ENCODE results near the gene MSRB1.

Gene MSRB1

DNA sequence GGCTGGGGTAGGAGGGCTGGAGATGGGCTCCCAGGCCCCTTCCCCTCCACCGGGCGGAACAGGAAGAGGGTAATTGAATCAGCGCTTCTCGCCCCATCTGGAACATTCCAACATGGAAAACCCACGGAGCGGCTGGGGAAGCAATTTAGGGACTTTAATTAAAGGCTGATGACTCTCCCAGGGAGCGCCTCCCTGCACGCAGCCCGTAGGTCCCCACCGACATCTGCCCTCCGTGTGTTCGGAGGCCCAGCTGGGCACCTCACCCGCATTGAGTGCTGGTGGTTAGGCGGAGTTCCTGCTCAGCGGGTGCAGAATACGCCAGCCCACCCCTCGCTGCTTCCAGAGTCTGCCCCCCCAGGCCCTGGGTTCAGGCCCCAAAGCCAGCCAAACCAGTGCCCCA is 34.8 kb downstream of the MSRB1 start:
- Histone ChIP-seq H3K9ac (ENCODE audit: low read length) (no peak overlapping the region), H2AFZ (ENCODE audit: low read length) (no peak overlapping the region), H3K9me2 (ENCODE audit: low read depth, low read length) (no peaks in the 10 kb centered on the region), H3K27ac (ENCODE audit: low read depth, low read length, poor library complexity, severe bottlenecking) (no peak overlapping the region), H3K4me3 (ENCODE audit: low read depth, low read length, poor library complexity, severe bottlenecking) (no peak overlapping the region), H3K27me3 (ENCODE audit: insufficient read depth, low read length) (no peaks in the 10 kb centered on the region), H3K4me2 (ENCODE audit: low read length) (no peak overlapping the region), H3F3A (ENCODE audit: insufficient read depth, low read length) (no peaks in the 10 kb centered on the region), H3K9me3 (ENCODE audit: low read length) (no peaks in the 10 kb centered on the region), H4K20me1 (ENCODE audit: insufficient read depth, low read length) (no peaks in the 10 kb centered on the region), H3K79me2 (ENCODE audit: insufficient read depth, low read length) (no peaks in the 10 kb centered on the region), H3K4me1 (ENCODE audit: insufficient read depth, low read length, severe bottlenecking) (no peaks in the 10 kb centered on the region), H3K36me3 (ENCODE audit: insufficient read depth, low read length) (no peaks in the 10 kb centered on the region)
- no peak for TF ChIP-seq EZH2 (IDR thresholded peaks at IDR 0.05; ENCODE audit: borderline replicate concordance, low read length)
- TF ChIP-seq, protein P1, sequence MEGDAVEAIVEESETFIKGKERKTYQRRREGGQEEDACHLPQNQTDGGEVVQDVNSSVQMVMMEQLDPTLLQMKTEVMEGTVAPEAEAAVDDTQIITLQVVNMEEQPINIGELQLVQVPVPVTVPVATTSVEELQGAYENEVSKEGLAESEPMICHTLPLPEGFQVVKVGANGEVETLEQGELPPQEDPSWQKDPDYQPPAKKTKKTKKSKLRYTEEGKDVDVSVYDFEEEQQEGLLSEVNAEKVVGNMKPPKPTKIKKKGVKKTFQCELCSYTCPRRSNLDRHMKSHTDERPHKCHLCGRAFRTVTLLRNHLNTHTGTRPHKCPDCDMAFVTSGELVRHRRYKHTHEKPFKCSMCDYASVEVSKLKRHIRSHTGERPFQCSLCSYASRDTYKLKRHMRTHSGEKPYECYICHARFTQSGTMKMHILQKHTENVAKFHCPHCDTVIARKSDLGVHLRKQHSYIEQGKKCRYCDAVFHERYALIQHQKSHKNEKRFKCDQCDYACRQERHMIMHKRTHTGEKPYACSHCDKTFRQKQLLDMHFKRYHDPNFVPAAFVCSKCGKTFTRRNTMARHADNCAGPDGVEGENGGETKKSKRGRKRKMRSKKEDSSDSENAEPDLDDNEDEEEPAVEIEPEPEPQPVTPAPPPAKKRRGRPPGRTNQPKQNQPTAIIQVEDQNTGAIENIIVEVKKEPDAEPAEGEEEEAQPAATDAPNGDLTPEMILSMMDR (IDR thresholded peaks at IDR 0.05; ENCODE audit: low read length): no peak

DNA sequence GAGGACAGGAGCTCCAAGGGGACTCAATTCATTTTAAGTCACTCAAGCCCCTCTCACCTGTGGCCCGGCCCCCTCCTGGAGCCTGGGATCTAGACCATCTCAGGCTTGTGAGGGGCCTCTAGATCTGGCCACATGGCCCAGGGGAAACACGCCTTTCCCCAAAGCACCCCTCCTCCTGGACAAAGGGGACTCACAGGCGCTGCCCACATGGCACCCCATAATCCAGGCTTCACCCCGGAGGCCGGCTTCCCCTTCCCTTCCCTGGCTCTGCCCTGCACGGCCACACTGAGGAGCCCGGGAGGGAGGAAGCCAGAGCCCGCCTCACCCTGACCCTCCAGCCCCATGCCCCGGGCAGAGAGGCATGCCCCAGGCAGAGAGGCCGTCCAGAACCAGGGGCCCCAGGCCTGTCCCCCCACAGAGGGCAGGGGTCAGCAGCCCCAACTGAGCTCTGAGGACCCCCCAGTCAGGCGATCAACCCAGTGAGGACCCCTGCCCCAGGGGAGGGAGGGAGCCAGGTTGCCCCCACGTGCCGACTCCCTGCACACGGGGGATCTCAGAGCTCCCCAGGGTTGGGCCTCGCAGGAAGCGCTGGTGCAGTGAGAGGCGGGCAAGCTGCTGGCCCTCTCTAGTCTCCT is 35.7 kb downstream of the MSRB1 start:
- Histone ChIP-seq H3K9ac (ENCODE audit: low read length) (no peak overlapping the region), H3F3A (ENCODE audit: insufficient read depth, low read length) (no peaks in the 10 kb centered on the region), H3K4me3 (ENCODE audit: low read depth, low read length, poor library complexity, severe bottlenecking) (no peak overlapping the region), H2AFZ (ENCODE audit: low read length) (no peak overlapping the region), H3K9me3 (ENCODE audit: low read length) (no peaks in the 10 kb centered on the region), H3K4me1 (ENCODE audit: insufficient read depth, low read length, severe bottlenecking) (no peaks in the 10 kb centered on the region), H3K27me3 (ENCODE audit: insufficient read depth, low read length) (no peaks in the 10 kb centered on the region), H4K20me1 (ENCODE audit: insufficient read depth, low read length) (no peaks in the 10 kb centered on the region), H3K4me2 (ENCODE audit: low read length) (no peak overlapping the region), H3K36me3 (ENCODE audit: insufficient read depth, low read length) (no peaks in the 10 kb centered on the region), H3K79me2 (ENCODE audit: insufficient read depth, low read length) (no peaks in the 10 kb centered on the region), H3K27ac (ENCODE audit: low read depth, low read length, poor library complexity, severe bottlenecking) (no peak overlapping the region), H3K9me2 (ENCODE audit: low read depth, low read length) (no peaks in the 10 kb centered on the region)
- TF ChIP-seq EZH2 (IDR thresholded peaks at IDR 0.05; ENCODE audit: borderline replicate concordance, low read length): no peak
- TF ChIP-seq, protein P1 (IDR thresholded peaks at IDR 0.05; ENCODE audit: low read length): no peak

DNA sequence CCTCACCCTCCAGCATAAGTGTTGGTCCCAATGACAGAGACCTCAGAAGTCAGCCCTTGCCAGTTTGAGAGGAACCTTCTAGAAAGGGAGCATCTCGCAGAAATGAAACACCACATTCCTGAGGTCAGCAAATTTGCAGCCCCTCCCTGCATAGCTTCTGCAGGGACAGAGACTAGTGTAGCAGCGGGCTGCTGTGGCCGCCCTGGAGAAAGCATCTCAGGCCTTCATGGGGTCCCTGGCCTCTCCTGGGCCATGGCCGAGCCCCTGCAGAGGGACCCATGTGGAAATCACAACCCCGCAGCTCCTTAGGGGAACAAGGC is 36.2 kb downstream of the MSRB1 start:
- H3K79me2 ChIP-seq (ENCODE audit: insufficient read depth, low read length): no peaks in the 10 kb centered on the region
- H3K9me3 ChIP-seq (ENCODE audit: low read length): no peaks in the 10 kb centered on the region
- no peak overlapping the region for H2AFZ ChIP-seq (ENCODE audit: low read length)
- no peak overlapping the region for H3K4me3 ChIP-seq (ENCODE audit: low read depth, low read length, poor library complexity, severe bottlenecking)
- no peaks in the 10 kb centered on the region for H3F3A ChIP-seq (ENCODE audit: insufficient read depth, low read length)
- H3K4me2 ChIP-seq (ENCODE audit: low read length): no peak overlapping the region
- no peaks in the 10 kb centered on the region for H3K9me2 ChIP-seq (ENCODE audit: low read depth, low read length)
- no peaks in the 10 kb centered on the region for H3K36me3 ChIP-seq (ENCODE audit: insufficient read depth, low read length)
- H3K27me3 ChIP-seq (ENCODE audit: insufficient read depth, low read length): no peaks in the 10 kb centered on the region
- no peak overlapping the region for H3K9ac ChIP-seq (ENCODE audit: low read length)
- H4K20me1 ChIP-seq (ENCODE audit: insufficient read depth, low read length): no peaks in the 10 kb centered on the region
- no peaks in the 10 kb centered on the region for H3K4me1 ChIP-seq (ENCODE audit: insufficient read depth, low read length, severe bottlenecking)
- H3K27ac ChIP-seq (ENCODE audit: low read depth, low read length, poor library complexity, severe bottlenecking): no peak overlapping the region
- no peak for TF ChIP-seq EZH2 (IDR thresholded peaks at IDR 0.05; ENCODE audit: borderline replicate concordance, low read length)
- TF ChIP-seq, protein P1 (IDR thresholded peaks at IDR 0.05; ENCODE audit: low read length): no peak

Data from OCI-LY1 (cell line).